DOHH2 (cell line): ENCODE data around the gene GPAT2.
"Not testable (repeated sequence)": the region's sequence is repeated elsewhere in the genome, so short reads cannot be mapped to it uniquely, and the experiment has no call there.

Experiments used
- EZH2phosphoT487 ChIP-seq: fragments of 200-600 bp; sonication (generic); IDR thresholded peaks from 2 replicates; pipeline ENCODE4 v1.6.1; 2017; ENCODE audit warnings: borderline replicate concordance, mild to moderate bottlenecking, antibody characterized with exemption, low read length, moderate library complexity, mixed read lengths
- TF ChIP-seq, protein P1 (sequence below): fragments of 200-600 bp; sonication (generic); IDR thresholded peaks from one replicate; pipeline ENCODE4 v1.5.1; 2014; ENCODE audit warnings: antibody characterized with exemption, mild to moderate bottlenecking, low read depth, low read length; ENCODE audit not compliant: poor library complexity, severe bottlenecking

DNA sequence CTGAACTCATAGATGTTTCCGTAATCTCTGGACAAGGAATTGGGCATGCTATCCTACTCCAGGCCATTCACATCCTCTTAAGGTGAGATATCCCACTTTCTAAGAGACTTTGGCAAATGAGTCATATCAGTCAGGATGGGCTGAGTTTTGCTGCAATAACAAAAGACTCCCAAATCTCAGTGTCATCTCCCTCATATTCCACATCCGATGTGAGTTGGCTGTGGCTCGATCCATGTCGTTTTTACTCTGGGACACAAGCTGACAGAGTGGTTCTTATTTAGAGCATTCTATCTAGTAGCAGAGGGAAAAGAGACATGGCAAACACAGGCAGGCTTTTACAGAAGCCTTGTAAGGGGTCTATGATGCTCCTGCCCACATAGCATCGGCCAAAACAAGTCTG lies 28.5 kb downstream of the GPAT2 start:
- TF ChIP-seq, protein P1, sequence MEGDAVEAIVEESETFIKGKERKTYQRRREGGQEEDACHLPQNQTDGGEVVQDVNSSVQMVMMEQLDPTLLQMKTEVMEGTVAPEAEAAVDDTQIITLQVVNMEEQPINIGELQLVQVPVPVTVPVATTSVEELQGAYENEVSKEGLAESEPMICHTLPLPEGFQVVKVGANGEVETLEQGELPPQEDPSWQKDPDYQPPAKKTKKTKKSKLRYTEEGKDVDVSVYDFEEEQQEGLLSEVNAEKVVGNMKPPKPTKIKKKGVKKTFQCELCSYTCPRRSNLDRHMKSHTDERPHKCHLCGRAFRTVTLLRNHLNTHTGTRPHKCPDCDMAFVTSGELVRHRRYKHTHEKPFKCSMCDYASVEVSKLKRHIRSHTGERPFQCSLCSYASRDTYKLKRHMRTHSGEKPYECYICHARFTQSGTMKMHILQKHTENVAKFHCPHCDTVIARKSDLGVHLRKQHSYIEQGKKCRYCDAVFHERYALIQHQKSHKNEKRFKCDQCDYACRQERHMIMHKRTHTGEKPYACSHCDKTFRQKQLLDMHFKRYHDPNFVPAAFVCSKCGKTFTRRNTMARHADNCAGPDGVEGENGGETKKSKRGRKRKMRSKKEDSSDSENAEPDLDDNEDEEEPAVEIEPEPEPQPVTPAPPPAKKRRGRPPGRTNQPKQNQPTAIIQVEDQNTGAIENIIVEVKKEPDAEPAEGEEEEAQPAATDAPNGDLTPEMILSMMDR = not testable (repeated sequence)
- not testable (repeated sequence) for TF ChIP-seq EZH2phosphoT487
